Spinal cord (tissue), 10 donors: ENCODE data around the gene MEN1. TPM values are rescaled to one million over a fixed set of nuclear protein-coding genes. Genes with fewer than 3 reads are reported as not detected.
A peak's percentile ranks its signal among the peaks of the same experiment; 100 is the strongest.

ENCODE experiments used
- DNase-seq, 6 donors: peaks; one replicate each; pipeline versions ENCODE4 v3.0.0 to v3.0.0-alpha.2; 2013 to 2015; ENCODE audit warnings: low spot score in 6 of 6, low read depth in 4 of 6
- H3K27ac ChIP-seq: one replicate; pipeline ENCODE4 v1.5.1; 2013; ENCODE audit warnings: low read depth, low read length, control low read depth
- H3K27me3 ChIP-seq: one replicate; pipeline ENCODE4 v1.6.1; 2013; ENCODE audit warnings: low read length; ENCODE audit not compliant: control insufficient read depth, insufficient read depth
- H3K36me3 ChIP-seq: one replicate; pipeline ENCODE4 v1.6.1; 2013; ENCODE audit warnings: low read length; ENCODE audit not compliant: control insufficient read depth, insufficient read depth
- H3K4me1 ChIP-seq: one replicate; pipeline ENCODE4 v1.6.1; 2013; ENCODE audit warnings: low read length; ENCODE audit not compliant: control insufficient read depth, insufficient read depth
- H3K4me3 ChIP-seq: one replicate; pipeline ENCODE4 v1.5.1; 2013; ENCODE audit warnings: low read depth, low read length, control low read depth
- H3K9me3 ChIP-seq: one replicate; pipeline ENCODE4 v1.6.1; 2013; ENCODE audit warnings: low read length; ENCODE audit not compliant: control insufficient read depth, insufficient read depth
- WGBS: methylation state at CpG from one replicate; pipeline ENCODE4 v1.1.5; 2013; ENCODE audit warnings: missing lambda C conversion rate; ENCODE audit not compliant: insufficient coverage; 5-methylcytosine and 5-hydroxymethylcytosine counted together
- polyA plus RNA-seq, 2 donors: library from polyadenylated mRNA; unstranded; fragments of 120-200 nt; gene quantifications; one replicate each; pipeline ENCODE4 v1.2.1, GENCODE V29; 2013; ENCODE audit not compliant: insufficient read length in 2 of 2
- total RNA-seq, 2 donors: library from RNA; depleted of rRNA in 1 of 2; stranded (reverse); fragments of 120-200 nt in 1 of 2; fragments of >200 nt in 1 of 2; gene quantifications; one replicate each; pipeline versions ENCODE4 v1.2.3 to v1.2.4, GENCODE V29; 2013 to 2014
- donor health status: healthy.

Gene MEN1
- total and polyA plus RNA-seq, 4 donors, result 12.4 to 46.7 (median 28.4) TPM

DNA sequence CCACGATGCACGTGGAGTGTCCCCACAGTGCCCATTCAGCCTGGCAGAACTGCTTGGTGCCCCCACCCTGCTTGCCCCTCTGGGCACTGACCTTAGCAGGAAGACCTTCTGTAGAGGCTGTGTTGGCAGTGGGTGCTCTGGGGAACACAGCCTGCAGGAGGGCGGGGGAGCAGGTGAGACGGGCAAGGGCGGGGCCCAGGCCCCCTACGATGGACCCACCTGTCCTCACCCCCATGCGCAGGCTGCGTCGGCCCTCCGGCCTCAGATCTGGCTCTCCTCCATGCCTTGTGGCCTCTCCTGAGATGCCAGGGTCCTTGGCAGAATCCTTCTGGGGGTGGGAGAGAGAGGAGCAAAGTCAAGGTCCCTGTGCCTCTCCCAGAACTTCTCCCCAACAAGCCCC, 23.2 kb upstream of the MEN1 start:
- Histone ChIP-seq H3K4me3 (no peak overlapping the region), H3K36me3 (peaks cover 25% of the 10 kb centered on the region), H3K4me1 (peaks cover 13% of the 10 kb centered on the region), H3K27ac (no peak overlapping the region), H3K27me3 (no peaks in the 10 kb centered on the region), H3K9me3 (no peaks in the 10 kb centered on the region)
- 83% methylated on average over 4 of the region's 10 CpGs for WGBS
- DNase-seq, result no peak

DNA sequence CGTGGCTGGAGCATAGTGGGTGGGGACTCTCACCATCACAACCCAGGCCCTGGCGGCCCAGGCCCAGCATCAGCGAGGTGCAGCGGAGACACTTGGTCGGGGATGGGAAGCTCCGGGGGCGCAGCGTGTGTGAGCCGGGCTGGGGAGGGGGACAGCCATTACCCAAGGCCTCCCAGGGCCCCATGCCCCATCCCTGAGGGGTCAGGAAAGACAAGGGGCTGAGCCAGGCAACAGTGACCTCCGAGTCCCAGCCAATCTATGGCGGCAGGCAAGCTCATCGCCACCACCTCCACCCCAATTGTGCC, 22.8 kb upstream of the MEN1 start:
- Histone ChIP-seq H3K36me3 (peaks cover 25% of the 10 kb centered on the region), H3K27ac (no peak overlapping the region), H3K9me3 (no peaks in the 10 kb centered on the region), H3K4me1 (peaks cover 13% of the 10 kb centered on the region), H3K4me3 (no peak overlapping the region), H3K27me3 (no peaks in the 10 kb centered on the region)
- DNase-seq, result no peak
- 86% methylated on average over 8 of the region's 12 CpGs for WGBS

DNA sequence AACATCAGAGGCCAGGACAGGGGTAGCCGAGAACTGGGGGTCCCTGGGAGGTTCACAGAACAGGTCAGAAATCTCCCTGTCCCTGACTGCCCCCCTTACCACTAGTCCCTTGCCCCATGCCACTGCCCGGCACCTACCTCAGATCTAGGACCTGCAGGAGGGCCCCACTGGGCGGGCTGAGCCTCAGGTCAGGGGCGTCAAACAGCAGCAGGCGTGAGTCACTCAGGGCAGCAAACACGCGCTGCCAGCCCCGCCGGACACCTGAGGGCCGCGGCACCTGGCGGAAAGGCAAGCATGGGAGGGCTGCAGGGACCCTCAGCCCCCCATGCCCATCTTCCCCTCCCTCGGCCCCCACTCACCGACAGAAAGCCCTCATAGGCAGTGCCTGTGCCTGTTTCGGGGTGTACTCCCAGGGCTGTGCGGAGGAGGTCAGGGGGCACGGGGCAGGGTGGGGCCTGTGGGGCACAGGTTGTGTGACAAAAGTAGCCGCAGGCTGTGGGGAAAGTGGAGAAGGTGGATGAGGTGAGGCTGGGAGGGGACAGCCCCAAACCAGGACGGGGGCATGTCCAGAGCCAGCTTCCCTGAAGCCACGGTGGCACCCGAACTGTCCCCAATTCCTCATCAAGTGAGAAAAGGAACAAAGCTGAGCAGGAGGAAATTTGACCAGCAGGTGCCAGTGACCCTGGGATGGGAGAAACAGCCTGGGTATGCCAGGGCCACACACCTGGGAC, 22.3 kb upstream of the MEN1 start:
- H3K4me1 ChIP-seq, result peaks cover 13% of the 10 kb centered on the region
- WGBS, result 96% methylated on average over 20 of the region's 21 CpGs
- H3K4me3 ChIP-seq, result no peak overlapping the region
- H3K27ac ChIP-seq, result no peak overlapping the region
- peaks cover 25% of the 10 kb centered on the region for H3K36me3 ChIP-seq
- DNase-seq, result no peak
- no peaks in the 10 kb centered on the region for H3K27me3 ChIP-seq
- no peaks in the 10 kb centered on the region for H3K9me3 ChIP-seq

DNA sequence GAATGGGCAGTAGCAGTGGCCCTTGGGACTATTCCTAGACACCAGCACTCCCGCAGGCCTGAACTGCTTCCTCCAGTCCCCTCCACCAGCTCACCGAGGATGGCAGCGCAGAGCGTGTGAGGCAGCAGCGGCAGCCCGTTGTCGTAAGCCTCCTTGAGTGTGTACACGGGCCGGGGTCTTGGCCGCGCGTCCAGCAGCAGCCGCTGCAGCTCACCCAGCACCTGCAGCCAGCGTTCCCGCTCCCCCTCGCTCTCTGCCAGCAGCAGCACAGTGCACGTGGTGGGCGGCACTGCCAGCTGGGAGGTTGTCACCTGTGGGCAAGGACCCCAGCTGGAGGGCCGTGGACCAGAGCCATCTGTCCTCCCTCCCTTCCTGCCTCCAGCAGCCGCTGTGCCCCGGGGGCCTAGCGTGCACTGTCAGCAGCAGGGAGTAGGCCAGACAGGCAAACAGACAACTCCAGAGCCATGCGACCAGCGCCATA, 21.1 kb upstream of the MEN1 start:
- peak in 1 of 6 donors; percentile 45 for DNase-seq
- no peaks in the 10 kb centered on the region for H3K9me3 ChIP-seq
- WGBS, result 71% methylated on average over 21 of the region's 24 CpGs
- H3K36me3 ChIP-seq, result peaks cover 25% of the 10 kb centered on the region
- H3K4me1 ChIP-seq, result peaks cover 10% of the 10 kb centered on the region
- H3K27ac ChIP-seq, result no peak overlapping the region
- H3K27me3 ChIP-seq, result no peaks in the 10 kb centered on the region
- H3K4me3 ChIP-seq, result no peak overlapping the region

DNA sequence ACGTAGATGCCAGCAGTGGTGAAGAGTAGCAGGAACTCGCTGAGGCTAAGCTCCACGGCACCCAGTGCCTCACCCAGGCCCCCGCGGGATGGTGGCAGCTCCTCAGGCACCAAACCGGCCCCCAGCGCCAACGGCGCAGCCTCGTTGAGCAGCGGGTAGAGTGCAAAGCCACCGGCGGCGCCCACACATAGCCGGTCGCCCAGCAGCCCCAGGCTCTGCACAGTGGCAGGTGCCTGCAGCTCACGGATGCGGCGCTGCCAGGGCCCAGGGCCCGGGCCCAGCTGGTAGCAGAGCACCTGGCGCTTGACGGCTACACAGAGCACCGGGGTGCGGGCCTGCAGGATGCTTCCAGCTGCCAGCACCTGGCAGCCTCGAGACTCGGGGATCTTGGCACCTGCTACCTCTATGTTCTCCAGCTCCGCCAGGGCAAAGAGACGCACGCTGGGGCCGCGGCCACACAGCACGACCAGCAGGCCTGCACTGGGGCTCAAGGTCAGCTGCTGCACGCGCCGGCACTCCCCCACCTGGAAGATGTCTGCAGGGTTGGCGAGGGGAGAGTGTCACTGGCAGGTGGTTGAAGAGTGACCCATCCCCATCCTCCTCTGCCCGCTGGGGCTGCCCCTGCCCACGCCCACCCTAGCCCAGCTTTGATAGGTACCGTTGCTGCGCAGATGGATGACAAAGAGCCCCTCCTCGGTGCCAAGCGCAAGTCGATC, 19.3 kb upstream of the MEN1 start:
- no peak overlapping the region for H3K4me3 ChIP-seq
- no peak for DNase-seq
- peaks cover 16% of the 10 kb centered on the region for H3K36me3 ChIP-seq
- H3K4me1 ChIP-seq, result peaks cover 10% of the 10 kb centered on the region
- no peak overlapping the region for H3K27ac ChIP-seq
- WGBS, result 86% methylated on average over 40 of the region's 43 CpGs
- H3K27me3 ChIP-seq, result no peaks in the 10 kb centered on the region
- H3K9me3 ChIP-seq, result no peaks in the 10 kb centered on the region

DNA sequence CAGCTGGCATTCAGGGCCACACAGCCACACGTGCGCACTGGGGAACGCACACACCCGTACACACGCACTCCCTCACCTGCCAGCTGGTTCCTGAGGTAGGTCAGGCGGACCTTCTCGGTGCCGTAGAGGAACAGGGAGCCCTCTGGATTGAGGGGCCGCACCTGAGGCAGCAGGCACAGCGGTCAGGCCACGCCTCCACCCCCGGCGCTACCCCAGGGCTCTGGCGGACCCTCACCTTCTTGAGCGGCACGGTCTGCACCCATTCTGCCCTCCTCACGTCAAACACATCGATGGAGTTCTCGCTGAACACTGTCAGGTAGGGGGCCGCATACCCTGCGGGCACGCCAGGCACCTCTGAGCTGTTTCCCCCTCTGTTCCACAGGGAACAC, 17.1 kb upstream of the MEN1 start:
- H3K36me3 ChIP-seq, result peaks cover 7% of the 10 kb centered on the region
- no peaks in the 10 kb centered on the region for H3K27me3 ChIP-seq
- H3K9me3 ChIP-seq, result no peaks in the 10 kb centered on the region
- WGBS, result 89% methylated on average over 22 of the region's 22 CpGs
- peaks cover 24% of the 10 kb centered on the region for H3K4me1 ChIP-seq
- no peak for DNase-seq
- H3K27ac ChIP-seq, result no peak overlapping the region
- no peak overlapping the region for H3K4me3 ChIP-seq

DNA sequence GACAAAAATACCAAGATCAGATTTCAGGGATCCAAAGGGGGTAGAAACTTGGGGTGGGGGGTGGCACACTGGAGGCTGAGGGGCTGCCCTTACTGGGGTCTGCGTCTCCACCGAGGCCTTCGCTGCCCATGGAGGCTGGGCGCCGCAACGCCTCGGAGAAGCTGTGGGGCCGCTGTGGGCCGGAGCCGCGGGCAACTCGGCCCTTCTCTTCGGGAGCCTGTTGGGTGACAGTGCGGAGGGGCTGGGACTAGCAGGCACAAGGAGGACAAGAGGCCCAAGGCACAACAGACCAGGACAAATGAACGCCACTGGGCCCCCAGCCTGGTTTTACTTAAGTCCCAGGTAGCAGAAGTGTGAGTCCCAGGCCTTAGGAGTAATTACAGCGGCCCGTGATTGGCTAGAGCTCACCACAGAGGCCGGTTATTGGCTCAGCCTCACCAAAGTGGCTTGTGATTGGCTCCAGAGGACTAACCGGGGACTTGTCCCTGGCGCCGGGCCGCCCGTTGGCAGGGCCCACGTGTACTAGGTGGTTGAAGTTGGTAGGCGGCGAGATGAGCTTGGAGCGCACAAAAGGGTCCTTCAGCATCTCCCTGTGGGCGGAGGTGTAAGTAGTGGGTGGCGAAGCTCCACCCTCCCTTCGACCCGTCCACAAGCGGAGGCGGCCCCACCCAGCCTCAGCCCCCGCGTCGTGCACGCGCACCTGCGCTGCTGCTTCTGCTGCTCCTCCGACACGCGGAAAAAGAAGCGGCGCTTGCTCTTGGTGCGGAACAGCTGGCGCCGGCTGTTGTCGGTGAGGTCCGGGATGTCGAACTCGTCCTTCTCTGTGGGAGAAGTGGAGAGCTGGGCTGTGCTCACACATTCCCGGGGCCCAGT, 16.5 kb upstream of the MEN1 start:
- Histone ChIP-seq H3K4me3 (no peak overlapping the region), H3K27ac (no peak overlapping the region), H3K4me1 (peaks cover 25% of the 10 kb centered on the region), H3K27me3 (no peaks in the 10 kb centered on the region), H3K36me3 (peaks cover 4% of the 10 kb centered on the region), H3K9me3 (no peaks in the 10 kb centered on the region)
- peak in 1 of 6 donors; percentile 41 for DNase-seq
- WGBS, result 77% methylated on average over 52 of the region's 52 CpGs

DNA sequence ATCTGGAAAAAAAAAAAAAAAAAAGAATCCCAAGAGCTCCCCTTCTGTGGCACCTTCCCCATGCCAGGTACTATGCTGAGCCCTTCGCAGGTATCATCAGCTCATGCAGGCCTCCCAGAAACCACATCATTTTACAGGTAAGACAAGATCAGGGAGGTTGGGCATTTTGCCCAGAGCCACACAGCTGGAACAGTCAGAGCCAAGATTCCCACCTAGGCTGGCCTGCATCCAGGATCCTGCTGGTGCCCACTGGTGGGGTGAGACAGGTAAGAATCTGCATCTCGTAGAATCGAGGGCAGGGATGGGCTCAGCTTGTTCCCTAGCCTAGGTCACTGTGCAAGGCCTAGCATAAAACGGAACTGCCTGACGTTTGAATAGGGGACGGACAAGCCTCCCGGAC, 15.7 kb upstream of the MEN1 start:
- 89% methylated on average over 6 of the region's 7 CpGs for WGBS
- no peaks in the 10 kb centered on the region for H3K27me3 ChIP-seq
- no peak for DNase-seq
- H3K4me3 ChIP-seq, result no peak overlapping the region
- peaks cover 20% of the 10 kb centered on the region for H3K4me1 ChIP-seq
- no peak overlapping the region for H3K27ac ChIP-seq
- no peaks in the 10 kb centered on the region for H3K9me3 ChIP-seq
- peaks cover 4% of the 10 kb centered on the region for H3K36me3 ChIP-seq

DNA sequence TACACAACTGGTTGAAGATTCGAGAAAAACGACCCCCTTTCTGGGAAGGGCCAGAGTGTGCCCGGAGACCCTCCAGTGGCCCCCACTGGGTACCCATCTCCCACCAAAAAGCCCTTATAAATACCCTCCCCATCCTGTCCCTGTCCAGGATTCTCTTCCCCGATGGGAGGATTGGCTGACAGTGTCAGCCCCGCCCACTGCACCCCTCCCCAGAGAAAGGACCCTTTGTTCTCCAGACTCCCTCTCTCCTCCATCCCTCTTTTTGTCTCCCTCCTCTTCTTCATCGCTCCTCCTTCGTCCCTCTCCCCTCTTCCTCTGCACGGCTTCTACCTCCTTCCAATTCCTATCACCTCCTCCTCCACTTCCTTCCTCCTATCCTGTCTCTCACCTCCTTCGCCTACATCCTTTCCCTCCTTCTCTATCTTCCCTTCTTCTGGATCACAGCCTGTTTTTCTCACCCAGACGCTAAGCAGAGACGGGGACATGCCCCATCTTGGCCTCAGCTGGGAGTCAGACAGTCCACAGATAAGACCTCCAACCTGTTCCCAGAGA, 13.3 kb upstream of the MEN1 start:
- H3K4me1 ChIP-seq, result peaks cover 17% of the 10 kb centered on the region
- H3K4me3 ChIP-seq, result no peak overlapping the region
- H3K27ac ChIP-seq, result no peak overlapping the region
- no peaks in the 10 kb centered on the region for H3K9me3 ChIP-seq
- WGBS, result 66% methylated on average over 11 of the region's 11 CpGs
- no peak for DNase-seq
- H3K36me3 ChIP-seq, result no peaks in the 10 kb centered on the region
- H3K27me3 ChIP-seq, result no peaks in the 10 kb centered on the region
